ENCODE data around the gene SPACDR. TPM values are rescaled to one million over a fixed set of nuclear protein-coding genes. Genes with fewer than 3 reads are reported as not detected.

Gene SPACDR
- total RNA-seq, 1 donor from 2014 or later, result 2.5 TPM

GRCh38 chr7:100476101-100476780 is 12.2 kb upstream of the SPACDR start:
- peak overlapping the region; percentile 93 for H3K4me2 ChIP-seq (ENCODE audit: low read length)
- no peak for DNase-seq (ENCODE audit: low read depth)
- no peaks in the 10 kb centered on the region for H3K36me3 ChIP-seq (ENCODE audit: insufficient read depth, low read length)
- H3K27ac ChIP-seq (ENCODE audit: low read depth, low read length), result no peak overlapping the region
- H3K27me3 ChIP-seq (ENCODE audit: insufficient read depth, low read length), result no peaks in the 10 kb centered on the region
- Mint-ChIP-seq H3K36me3 (ENCODE audit: low read depth, unreplicated experiment) (peaks cover 4% of the 10 kb centered on the region), H3K27me3 (ENCODE audit: low read depth, unreplicated experiment) (no peaks in the 10 kb centered on the region), H3K27ac (ENCODE audit: unreplicated experiment) (no peak overlapping the region), H3K4me1 (ENCODE audit: low read depth, unreplicated experiment) (peaks cover 16% of the 10 kb centered on the region), H3K4me3 (ENCODE audit: unreplicated experiment) (peak overlapping the region; percentile 83), H3K9me3 (ENCODE audit: unreplicated experiment) (no peaks in the 10 kb centered on the region)
- H3K9me3 ChIP-seq (ENCODE audit: insufficient read depth, low read depth, low read length), result no peaks in the 10 kb centered on the region
- no peak for FAIRE-seq
- no peak for TF ChIP-seq EZH2 (IDR thresholded peaks at IDR 0.05; ENCODE audit: insufficient read depth, low read length)
- TF ChIP-seq, protein P1, sequence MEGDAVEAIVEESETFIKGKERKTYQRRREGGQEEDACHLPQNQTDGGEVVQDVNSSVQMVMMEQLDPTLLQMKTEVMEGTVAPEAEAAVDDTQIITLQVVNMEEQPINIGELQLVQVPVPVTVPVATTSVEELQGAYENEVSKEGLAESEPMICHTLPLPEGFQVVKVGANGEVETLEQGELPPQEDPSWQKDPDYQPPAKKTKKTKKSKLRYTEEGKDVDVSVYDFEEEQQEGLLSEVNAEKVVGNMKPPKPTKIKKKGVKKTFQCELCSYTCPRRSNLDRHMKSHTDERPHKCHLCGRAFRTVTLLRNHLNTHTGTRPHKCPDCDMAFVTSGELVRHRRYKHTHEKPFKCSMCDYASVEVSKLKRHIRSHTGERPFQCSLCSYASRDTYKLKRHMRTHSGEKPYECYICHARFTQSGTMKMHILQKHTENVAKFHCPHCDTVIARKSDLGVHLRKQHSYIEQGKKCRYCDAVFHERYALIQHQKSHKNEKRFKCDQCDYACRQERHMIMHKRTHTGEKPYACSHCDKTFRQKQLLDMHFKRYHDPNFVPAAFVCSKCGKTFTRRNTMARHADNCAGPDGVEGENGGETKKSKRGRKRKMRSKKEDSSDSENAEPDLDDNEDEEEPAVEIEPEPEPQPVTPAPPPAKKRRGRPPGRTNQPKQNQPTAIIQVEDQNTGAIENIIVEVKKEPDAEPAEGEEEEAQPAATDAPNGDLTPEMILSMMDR (IDR thresholded peaks at IDR 0.05; ENCODE audit: insufficient read depth, low read depth, low read length), result no peak
- H3K4me1 ChIP-seq (ENCODE audit: insufficient read depth, low read length), result peaks cover 14% of the 10 kb centered on the region
- H2AFZ ChIP-seq (ENCODE audit: low read depth, low read length), result no peak overlapping the region
- peaks cover 42% of the 10 kb centered on the region for H3K79me2 ChIP-seq (ENCODE audit: insufficient read depth, low read length)
- no peak overlapping the region for H3K4me3 ChIP-seq (ENCODE audit: insufficient read depth, low read depth, low read length)
- peak overlapping the region; percentile 90 for H3K9ac ChIP-seq (ENCODE audit: low read length)
- peaks cover 49% of the 10 kb centered on the region for H4K20me1 ChIP-seq (ENCODE audit: insufficient read depth, low read length)

DNA sequence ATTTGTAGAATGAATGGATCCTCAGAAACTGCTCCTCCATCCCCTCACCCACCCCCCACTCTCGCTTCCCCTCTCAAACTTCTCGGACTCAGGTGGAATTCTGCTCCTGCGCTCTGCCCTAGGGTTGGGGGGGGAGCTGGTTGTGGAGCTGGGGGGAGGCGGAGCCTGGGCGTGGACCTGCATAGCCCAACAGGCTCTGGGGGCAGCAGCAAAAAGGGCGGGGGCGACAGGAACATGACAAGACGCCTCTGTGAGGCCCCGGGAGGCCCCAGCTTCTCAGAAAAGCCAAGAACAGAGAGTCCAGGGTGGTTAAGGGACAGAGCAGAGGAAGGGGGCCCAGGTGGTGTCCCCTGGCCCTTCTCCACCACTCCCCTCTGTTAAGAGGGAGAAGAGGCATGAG is 11.5 kb upstream of the SPACDR start:
- Mint-ChIP-seq H3K4me3 (ENCODE audit: unreplicated experiment) (peak overlapping the region; percentile 83), H3K4me1 (ENCODE audit: low read depth, unreplicated experiment) (peaks cover 16% of the 10 kb centered on the region)

More for the DNA sequence above, 11.5 kb upstream of the SPACDR start:
- H3K27me3 ChIP-seq (ENCODE audit: insufficient read depth, low read length), result no peaks in the 10 kb centered on the region
- no peak overlapping the region for H3K27ac ChIP-seq (ENCODE audit: low read depth, low read length)
- no peaks in the 10 kb centered on the region for H3K36me3 ChIP-seq (ENCODE audit: insufficient read depth, low read length)
- peak overlapping the region; percentile 93 for H3K4me2 ChIP-seq (ENCODE audit: low read length)
- H3K9ac ChIP-seq (ENCODE audit: low read length), result peak overlapping the region; percentile 90
- H2AFZ ChIP-seq (ENCODE audit: low read depth, low read length), result no peak overlapping the region
- H3K27ac Mint-ChIP-seq (ENCODE audit: unreplicated experiment), result no peak overlapping the region
- peaks cover 42% of the 10 kb centered on the region for H3K79me2 ChIP-seq (ENCODE audit: insufficient read depth, low read length)
- peaks cover 7% of the 10 kb centered on the region for H3K36me3 Mint-ChIP-seq (ENCODE audit: low read depth, unreplicated experiment)
- peaks cover 14% of the 10 kb centered on the region for H3K4me1 ChIP-seq (ENCODE audit: insufficient read depth, low read length)
- no peaks in the 10 kb centered on the region for H3K9me3 Mint-ChIP-seq (ENCODE audit: unreplicated experiment)
- no peak for FAIRE-seq
- no peak for DNase-seq (ENCODE audit: low read depth)
- H4K20me1 ChIP-seq (ENCODE audit: insufficient read depth, low read length), result peaks cover 52% of the 10 kb centered on the region
- TF ChIP-seq, protein P1 (IDR thresholded peaks at IDR 0.05; ENCODE audit: insufficient read depth, low read depth, low read length), result no peak
- TF ChIP-seq EZH2 (IDR thresholded peaks at IDR 0.05; ENCODE audit: insufficient read depth, low read length), result no peak
- H3K9me3 ChIP-seq (ENCODE audit: insufficient read depth, low read depth, low read length), result no peaks in the 10 kb centered on the region
- no peak overlapping the region for H3K4me3 ChIP-seq (ENCODE audit: insufficient read depth, low read depth, low read length)
- H3K27me3 Mint-ChIP-seq (ENCODE audit: low read depth, unreplicated experiment), result no peaks in the 10 kb centered on the region
